WI38 (cell line): ENCODE results near the gene NCF2.
A peak's percentile ranks its signal among the peaks of the same experiment; 100 is the strongest.

ENCODE experiments used
- H3K4me3 ChIP-seq: 2 replicates; pipeline ENCODE4 v1.5.1; 2011; ENCODE audit warnings: low read depth, mild to moderate bottlenecking, control low read depth, low read length
- CTCF ChIP-seq: IDR thresholded peaks from 2 replicates; pipeline ENCODE4 v1.5.1; 2012; ENCODE audit warnings: low read depth, mild to moderate bottlenecking, control low read depth, low read length

NCF2 gene

GRCh38 chr1:183609759-183610452 lies 19.6 kb upstream of the NCF2 start:
- no peak for TF ChIP-seq CTCF
- no peak overlapping the region for H3K4me3 ChIP-seq

GRCh38 chr1:183609313-183609712 lies 19.1 kb upstream of the NCF2 start:
- no peak overlapping the region for H3K4me3 ChIP-seq
- TF ChIP-seq CTCF: peak; percentile 70

GRCh38 chr1:183607322-183607980 lies 17.2 kb upstream of the NCF2 start:
- H3K4me3 ChIP-seq: no peak overlapping the region
- TF ChIP-seq CTCF: no peak

- TF ChIP-seq CTCF: no peak
- H3K4me3 ChIP-seq: no peak overlapping the region
Observed at GRCh38 chr1:183605904-183606303, 15.6 kb upstream of the NCF2 start.

- no peak for TF ChIP-seq CTCF
- no peak overlapping the region for H3K4me3 ChIP-seq
Observed at GRCh38 chr1:183604815-183605214, 14.6 kb upstream of the NCF2 start.

- TF ChIP-seq CTCF: no peak
- no peak overlapping the region for H3K4me3 ChIP-seq
Observed at GRCh38 chr1:183604038-183604808, 14.0 kb upstream of the NCF2 start.

- H3K4me3 ChIP-seq: no peak overlapping the region
- TF ChIP-seq CTCF: no peak
Observed at GRCh38 chr1:183602510-183602909, 12.3 kb upstream of the NCF2 start.
